ENCODE results near the gene VIPR1. TPM values are rescaled to one million over a fixed set of nuclear protein-coding genes. Genes with fewer than 3 reads are reported as not detected.

Gene VIPR1
- total RNA-seq, 1 experiment from 2014 or later, result 0.41 TPM

- no peaks in the 10 kb centered on the region for H3K36me3 ChIP-seq (ENCODE audit: control insufficient read depth, insufficient read depth, low read length)
- CTCF ChIA-PET, result no interaction called here
- ATAC-seq, result no peak
Measured at GRCh38 chr3:42503957-42504333, 1.5 kb downstream of the VIPR1 start.

GRCh38 chr3:42504334-42505127 is 2.1 kb downstream of the VIPR1 start:
- ChIA-PET POLR2A (no interaction called here), CTCF (no interaction called here)
- DNase-seq (ENCODE audit: low read depth, low spot score) (no peak), ATAC-seq (no peak)
- Histone ChIP-seq H3K4me3 (ENCODE audit: low read depth in 2 of 2, low read length in 2 of 2) (no peak overlapping the region), H3K27ac (ENCODE audit: low read length) (no peak overlapping the region), H3K4me1 (ENCODE audit: control insufficient read depth, insufficient read depth, low read length) (no peaks in the 10 kb centered on the region), H3K9me3 (ENCODE audit: control insufficient read depth, insufficient read depth, low read depth, low read length) (no peaks in the 10 kb centered on the region), H3K36me3 (ENCODE audit: control insufficient read depth, insufficient read depth, low read length) (no peaks in the 10 kb centered on the region), H3K27me3 (ENCODE audit: control insufficient read depth, insufficient read depth, low read length) (no peaks in the 10 kb centered on the region; the same call in 1 of the 2 replicates)
- intact Hi-C loops (cut with micrococcal nuclease; ENCODE audit: unreplicated experiment), result no loop called here
- in situ Hi-C loops (cut with HindIII; ENCODE audit: low pct_unique_long_range_greater_than_20kb, low sequenced_read_pairs), result no loop called here
- TF ChIP-seq SIN3A (IDR thresholded peaks at IDR 0.05; ENCODE audit: borderline replicate concordance, insufficient read depth, low read depth, low read length), result no peak
- TF ChIP-seq REST (IDR thresholded peaks at IDR 0.05; ENCODE audit: insufficient read depth in 1 of 2, low read depth in 2 of 2, low read length in 1 of 2), result no peak
- no peak for TF ChIP-seq POLR2AphosphoS5 (IDR thresholded peaks at IDR 0.05; ENCODE audit: low read depth, low read length)
- no peak for TF ChIP-seq CTCF (IDR thresholded peaks at IDR 0.05)
- TF ChIP-seq TCF7L2 (IDR thresholded peaks at IDR 0.05; ENCODE audit: low read depth, low read length), result no peak
- no TSS peak for BruUV-seq (replicated peaks)

More at GRCh38 chr3:42503957-42504333, 1.5 kb downstream of the VIPR1 start:
- DNase-seq (ENCODE audit: low read depth, low spot score), result no peak
- no peaks in the 10 kb centered on the region for H3K4me1 ChIP-seq (ENCODE audit: control insufficient read depth, insufficient read depth, low read length)
- POLR2A ChIA-PET, result no interaction called here
- intact Hi-C loops (cut with micrococcal nuclease; ENCODE audit: unreplicated experiment) (loop anchor here (2.0 kb wide), 1 partner anchor 37 kb away; no protein-coding TSS in a partner anchor), in situ Hi-C loops (cut with HindIII; ENCODE audit: low pct_unique_long_range_greater_than_20kb, low sequenced_read_pairs) (no loop called here)
- no TSS peak for BruUV-seq (replicated peaks)
- H3K4me3 ChIP-seq (ENCODE audit: low read depth in 2 of 2, low read length in 2 of 2), result no peak overlapping the region
- H3K9me3 ChIP-seq (ENCODE audit: control insufficient read depth, insufficient read depth, low read depth, low read length), result no peaks in the 10 kb centered on the region
- no peak overlapping the region for H3K27ac ChIP-seq (ENCODE audit: low read length)
- H3K27me3 ChIP-seq (ENCODE audit: control insufficient read depth, insufficient read depth, low read length), result no peaks in the 10 kb centered on the region; the same call in 1 of the 2 replicates
- TF ChIP-seq SIN3A (IDR thresholded peaks at IDR 0.05; ENCODE audit: borderline replicate concordance, insufficient read depth, low read depth, low read length) (no peak), POLR2AphosphoS5 (IDR thresholded peaks at IDR 0.05; ENCODE audit: low read depth, low read length) (no peak), TCF7L2 (IDR thresholded peaks at IDR 0.05; ENCODE audit: low read depth, low read length) (no peak), REST (IDR thresholded peaks at IDR 0.05; ENCODE audit: insufficient read depth in 1 of 2, low read depth in 2 of 2, low read length in 1 of 2) (no peak), CTCF (IDR thresholded peaks at IDR 0.05) (no peak)

Measured in Panc1 (cell line).